Neural progenitor cell (in vitro differentiated cells): Measurements from ENCODE around the gene GRID1. TPM values are rescaled to one million over a fixed set of nuclear protein-coding genes. Genes with fewer than 3 reads are reported as not detected.
A peak's percentile ranks its signal among the peaks of the same experiment; 100 is the strongest.

Source experiments
- DNase-seq: peaks from one replicate; pipeline ENCODE4 v3.0.0-alpha.2; 2016; ENCODE audit warnings: low spot score
- H2AFZ ChIP-seq: fragments of 200-600 bp; sonication (generic); replicated peaks from 2 replicates; pipeline ENCODE4 v1.6.1; 2016; ENCODE audit warnings: antibody characterized with exemption
- H3F3A ChIP-seq: fragments of 200-600 bp; sonication (generic); 2 replicates; pipeline ENCODE4 v1.6.1; 2016; ENCODE audit warnings: antibody characterized with exemption, low read depth
- H3K27ac ChIP-seq: fragments of 200-600 bp; sonication (generic); 2 replicates; pipeline ENCODE4 v1.5.1; 2016; ENCODE audit warnings: mild to moderate bottlenecking
- H3K27me3 ChIP-seq: fragments of 200-600 bp; sonication (generic); 2 replicates; pipeline ENCODE4 v1.6.1; 2016; ENCODE audit warnings: mild to moderate bottlenecking, moderate library complexity
- H3K36me3 ChIP-seq: fragments of 200-600 bp; sonication (generic); 2 replicates; pipeline ENCODE4 v1.5.1; 2016
- H3K4me1 ChIP-seq: fragments of 200-600 bp; sonication (generic); 2 replicates; pipeline ENCODE4 v1.6.1; 2016; ENCODE audit warnings: mixed run types
- H3K4me2 ChIP-seq: fragments of 200-600 bp; sonication (generic); 2 replicates; pipeline ENCODE4 v1.6.1; 2016
- H3K4me3 ChIP-seq: fragments of 200-600 bp; sonication (generic); 2 replicates; pipeline ENCODE4 v1.5.1; 2016
- H3K79me2 ChIP-seq: fragments of 200-600 bp; sonication (generic); 2 replicates; pipeline ENCODE4 v1.6.1; 2016; ENCODE audit warnings: low read depth
- H3K9ac ChIP-seq: fragments of 200-600 bp; sonication (generic); 2 replicates; pipeline ENCODE4 v1.6.1; 2016
- H3K9me3 ChIP-seq: fragments of 200-600 bp; sonication (generic); 2 replicates; pipeline ENCODE4 v1.5.1; 2016; ENCODE audit warnings: low read depth
- H4K20me1 ChIP-seq: fragments of 200-600 bp; sonication (generic); 2 replicates; pipeline ENCODE4 v1.6.1; 2016; ENCODE audit warnings: low read depth
- H3K27ac Mint-ChIP-seq: 3 replicates; pipeline ENCODE4 v1.8.0; 2021; ENCODE audit warnings: mixed read lengths
- H3K27me3 Mint-ChIP-seq: 2 replicates; pipeline ENCODE4 v1.8.0; 2022; ENCODE audit warnings: low read depth, mild to moderate bottlenecking, inconsistent platforms, moderate library complexity, mixed read lengths; ENCODE audit not compliant: insufficient read depth
- H3K36me3 Mint-ChIP-seq: 3 replicates; pipeline ENCODE4 v1.8.0; 2021; ENCODE audit warnings: mixed read lengths
- H3K4me1 Mint-ChIP-seq: 3 replicates; pipeline ENCODE4 v1.8.0; 2021; ENCODE audit warnings: mixed read lengths
- H3K4me3 Mint-ChIP-seq: 3 replicates; pipeline ENCODE4 v1.8.0; 2021; ENCODE audit warnings: mild to moderate bottlenecking, moderate library complexity, mixed read lengths
- H3K9me3 Mint-ChIP-seq: 3 replicates; pipeline ENCODE4 v1.8.0; 2020; ENCODE audit warnings: mixed read lengths
- CTCF ChIP-seq: fragments of 200-600 bp; sonication (generic); IDR thresholded peaks from 2 replicates; pipeline ENCODE4 v1.5.1; 2017; ENCODE audit warnings: antibody characterized with exemption, mild to moderate bottlenecking
- EZH2 ChIP-seq: fragments of 200-600 bp; sonication (generic); IDR thresholded peaks from 2 replicates; pipeline ENCODE4 v1.6.1; 2017; ENCODE audit warnings: antibody characterized with exemption, mild to moderate bottlenecking, moderate library complexity
- EZH2phosphoT487 ChIP-seq: fragments of 200-600 bp; sonication (generic); IDR thresholded peaks from 2 replicates; pipeline ENCODE4 v1.6.1; 2017; ENCODE audit warnings: antibody characterized with exemption
- total RNA-seq: library from RNA; depleted of rRNA; stranded (reverse); fragments of >200 nt; gene quantifications from 2 replicates; pipeline ENCODE4 v1.2.3, GENCODE V29; 2015; ENCODE audit warnings: low replicate concordance

Gene GRID1
- total RNA-seq, 1 donor from 2014 or later, result not detected

- Histone ChIP-seq H2AFZ (no peak overlapping the region), H3K4me1 (no peaks in the 10 kb centered on the region), H3K27me3 (no peaks in the 10 kb centered on the region), H3F3A (no peaks in the 10 kb centered on the region), H3K36me3 (no peaks in the 10 kb centered on the region), H4K20me1 (no peaks in the 10 kb centered on the region), H3K27ac (no peak overlapping the region), H3K4me2 (no peak overlapping the region), H3K4me3 (no peak overlapping the region), H3K79me2 (no peaks in the 10 kb centered on the region), H3K9me3 (no peaks in the 10 kb centered on the region), H3K9ac (no peak overlapping the region)
- no peak for TF ChIP-seq CTCF
- no peak for TF ChIP-seq EZH2phosphoT487
- no peak for TF ChIP-seq EZH2
- peaks cover 4% of the 10 kb centered on the region for H3K27me3 Mint-ChIP-seq
- no peaks in the 10 kb centered on the region for H3K4me1 Mint-ChIP-seq
- DNase-seq, result no peak
- H3K27ac Mint-ChIP-seq, result peak overlapping the region; percentile 50
- no peaks in the 10 kb centered on the region for H3K36me3 Mint-ChIP-seq
- H3K9me3 Mint-ChIP-seq, result no peaks in the 10 kb centered on the region
- H3K4me3 Mint-ChIP-seq, result no peak overlapping the region
These were observed 261.0 kb downstream of the GRID1 start for GRCh38 chr10:86105640-86106039.

GRCh38 chr10:86105181-86105580 is 261.4 kb downstream of the GRID1 start:
- Mint-ChIP-seq H3K36me3 (no peaks in the 10 kb centered on the region), H3K27me3 (peaks cover 4% of the 10 kb centered on the region)
- H3K4me3 ChIP-seq, result no peak overlapping the region

GRCh38 chr10:86104611-86105145 is 261.9 kb downstream of the GRID1 start:
- H3K4me2 ChIP-seq, result no peak overlapping the region
- no peaks in the 10 kb centered on the region for H3K9me3 Mint-ChIP-seq
- DNase-seq, result no peak
- no peaks in the 10 kb centered on the region for H3K79me2 ChIP-seq
- H3F3A ChIP-seq, result no peaks in the 10 kb centered on the region
- no peaks in the 10 kb centered on the region for H3K36me3 ChIP-seq
- no peak overlapping the region for H3K27ac ChIP-seq
- H3K9me3 ChIP-seq, result no peaks in the 10 kb centered on the region
- no peaks in the 10 kb centered on the region for H3K27me3 ChIP-seq
- no peak overlapping the region for H3K4me3 Mint-ChIP-seq
- H3K4me3 ChIP-seq, result no peak overlapping the region
- no peaks in the 10 kb centered on the region for H3K4me1 ChIP-seq
- H4K20me1 ChIP-seq, result no peaks in the 10 kb centered on the region
- no peak overlapping the region for H3K9ac ChIP-seq
- no peaks in the 10 kb centered on the region for H3K36me3 Mint-ChIP-seq
- TF ChIP-seq EZH2 (no peak), CTCF (no peak), EZH2phosphoT487 (no peak)
- H3K27ac Mint-ChIP-seq, result no peak overlapping the region
- no peak overlapping the region for H2AFZ ChIP-seq
- H3K4me1 Mint-ChIP-seq, result peaks cover 3% of the 10 kb centered on the region
- peaks cover 4% of the 10 kb centered on the region for H3K27me3 Mint-ChIP-seq

More at GRCh38 chr10:86105181-86105580, 261.4 kb downstream of the GRID1 start:
- Histone ChIP-seq H3K4me1 (no peaks in the 10 kb centered on the region), H4K20me1 (no peaks in the 10 kb centered on the region), H3K27me3 (no peaks in the 10 kb centered on the region), H3K9me3 (no peaks in the 10 kb centered on the region), H3K4me2 (no peak overlapping the region), H3F3A (no peaks in the 10 kb centered on the region), H3K27ac (no peak overlapping the region), H3K79me2 (no peaks in the 10 kb centered on the region), H3K9ac (no peak overlapping the region), H3K36me3 (no peaks in the 10 kb centered on the region), H2AFZ (no peak overlapping the region)
- no peaks in the 10 kb centered on the region for H3K4me1 Mint-ChIP-seq
- no peak for TF ChIP-seq CTCF
- no peak for TF ChIP-seq EZH2
- TF ChIP-seq EZH2phosphoT487, result no peak
- no peaks in the 10 kb centered on the region for H3K9me3 Mint-ChIP-seq
- H3K27ac Mint-ChIP-seq, result no peak overlapping the region
- no peak for DNase-seq
- H3K4me3 Mint-ChIP-seq, result no peak overlapping the region
